Ovary (tissue), 9 donors: ENCODE results near the gene TATDN2. TPM values are rescaled to one million over a fixed set of nuclear protein-coding genes. Genes with fewer than 3 reads are reported as not detected.

Experiments
- DNase-seq, 5 donors: peaks; one replicate each; pipeline ENCODE4 v3.0.0-alpha.2; 2019 to 2020
- H3K27ac ChIP-seq, 2 donors: fragments of 200-600 bp; one replicate each; pipeline versions ENCODE4 v1.5.1 to v1.8.0; 2019 to 2022
- H3K27me3 ChIP-seq: fragments of 200-600 bp; one replicate; pipeline ENCODE4 v1.8.0; 2022
- H3K36me3 ChIP-seq: fragments of 200-600 bp; sonication (generic); one replicate; pipeline ENCODE4 v1.5.1; 2019
- H3K4me1 ChIP-seq: one replicate; pipeline ENCODE4 v1.8.1; 2013; ENCODE audit warnings: mild to moderate bottlenecking, moderate library complexity; ENCODE audit not compliant: insufficient read depth
- H3K4me3 ChIP-seq: fragments of 200-600 bp; sonication (generic); one replicate; pipeline ENCODE4 v1.5.1; 2017
- H3K9me3 ChIP-seq, 2 donors: fragments of 200-600 bp in 1 of 2; sonication (generic) in 1 of 2; one replicate each; pipeline versions ENCODE4 v1.5.1 to v1.8.1; 2013 to 2019; ENCODE audit warnings: mild to moderate bottlenecking in 1 of 2, moderate library complexity in 1 of 2
- CTCF ChIP-seq, 3 donors: fragments of 450-650 bp in 2 of 3; fragments of 200-600 bp in 1 of 3; IDR thresholded peaks; one replicate each; pipeline versions ENCODE4 v1.5.1 to v1.8.0; 2016 to 2022; ENCODE audit warnings: antibody characterized with exemption in 3 of 3, mild to moderate bottlenecking in 1 of 3
- EP300 ChIP-seq: sonication (generic); formaldehyde crosslinking; IDR thresholded peaks from one replicate; pipeline ENCODE4 v1.6.1; 2017; ENCODE audit warnings: antibody characterized with exemption
- POLR2A ChIP-seq: fragments of 450-650 bp; IDR thresholded peaks from one replicate; pipeline ENCODE4 v1.6.1; 2017; ENCODE audit warnings: antibody characterized with exemption, mild to moderate bottlenecking, moderate library complexity
- WGBS, 3 donors: extraction: QIAGEN DNeasy Blood & Tissue Kit in 1 of 3; methylation state at CpG; one replicate each; pipeline versions ENCODE4 v1.1.5 to v1.1.7; 2013 to 2017; 5-methylcytosine and 5-hydroxymethylcytosine counted together
- intact Hi-C, 4 donors: fragments of 100-400 bp; cut with DNase I; formaldehyde crosslinking; loops; one replicate each; pipeline versions ENCODE4 v1.11.0 to v1.15.1; 2022 to 2023
- polyA plus RNA-seq, 2 donors: library from polyadenylated mRNA; stranded (reverse); fragments of 200-250 nt in 1 of 2; fragments of 350-450 nt in 1 of 2; fragmentation: Illumina TruSeq in 1 of 2; extraction: RNeasy Lipid Tissue Mini Kit (QIAGEN cat#74804) in 1 of 2; gene quantifications; one replicate each; pipeline ENCODE4 v1.2.3, GENCODE V29; 2013 to 2014
- total RNA-seq, 7 donors: library from RNA; depleted of rRNA in 2 of 7; stranded (reverse); fragments of >200 nt in 2 of 7; fragmentation: NEBNext Ultra II Directional in 3 of 7; extraction: Animal tissue kit (Norgen Biotek cat#: 25700) in 3 of 7; gene quantifications; one replicate each; pipeline versions ENCODE4 v1.1.0 to v1.2.4, GENCODE V29; 2016 to 2023
- donor health status: DM: no; HTN: no; CAD: no; lungs with moderate emphysema.
- donor health status: DM: no; HTN: no; CAD: no.
- donor health status: Bipolar disorder and iron deficiency.
- donor health status: DM: yes; HTN: yes; CAD: no.
- donor health status: DM: no; HTN: no; CAD: no.
- donor health status: DM: yes; HTN: yes; CAD: no.

TATDN2 gene
- total and polyA plus RNA-seq, 9 donors: 17.3 to 46.4 (median 38.7) TPM

- Histone ChIP-seq H3K27me3 (no peaks in the 10 kb centered on the region), H3K4me3 (no peak overlapping the region), H3K36me3 (no peaks in the 10 kb centered on the region), H3K27ac (no peak overlapping the region), H3K4me1 (no peaks in the 10 kb centered on the region), H3K9me3 (no peaks in the 10 kb centered on the region)
- 91 to 93% (median 91%) methylated on average over 11 of the region's 11 CpGs for WGBS, 3 donors
- no peak for DNase-seq
- intact Hi-C loops: no loop called here
- no peak for TF ChIP-seq EP300
- TF ChIP-seq CTCF (IDR thresholded peaks at IDR 0.05): no peak
- no peak for TF ChIP-seq POLR2A
These were observed 40.3 kb downstream of the TATDN2 start for GRCh38 chr3:10288575-10288960.

- Histone ChIP-seq H3K9me3 (no peaks in the 10 kb centered on the region), H3K4me1 (no peaks in the 10 kb centered on the region), H3K27ac (no peak overlapping the region), H3K36me3 (no peaks in the 10 kb centered on the region), H3K4me3 (no peak overlapping the region), H3K27me3 (no peaks in the 10 kb centered on the region)
- WGBS, 3 donors: 80 to 88% (median 87%) methylated on average over 9 of the region's 9 CpGs
- intact Hi-C loops: no loop called here
- TF ChIP-seq EP300: no peak
- no peak for TF ChIP-seq POLR2A
- TF ChIP-seq CTCF (IDR thresholded peaks at IDR 0.05): no peak
- no peak for DNase-seq
These were observed 40.8 kb downstream of the TATDN2 start for GRCh38 chr3:10289077-10289476.

GRCh38 chr3:10289787-10290355, 41.6 kb downstream of the TATDN2 start:
- intact Hi-C loops: no loop called here
- DNase-seq: no peak
- Histone ChIP-seq H3K9me3 (no peaks in the 10 kb centered on the region), H3K36me3 (no peaks in the 10 kb centered on the region), H3K4me1 (no peaks in the 10 kb centered on the region), H3K27ac (no peak overlapping the region), H3K27me3 (no peaks in the 10 kb centered on the region), H3K4me3 (no peak overlapping the region)
- 84 to 87% (median 85%) methylated on average over 9 of the region's 9 CpGs for WGBS, 3 donors
- TF ChIP-seq POLR2A (no peak), EP300 (no peak), CTCF (IDR thresholded peaks at IDR 0.05) (no peak)

GRCh38 chr3:10290481-10291176, 42.4 kb downstream of the TATDN2 start:
- intact Hi-C loops: no loop called here
- Histone ChIP-seq H3K27me3 (no peaks in the 10 kb centered on the region), H3K4me3 (no peak overlapping the region), H3K36me3 (no peaks in the 10 kb centered on the region), H3K9me3 (no peaks in the 10 kb centered on the region), H3K4me1 (no peaks in the 10 kb centered on the region), H3K27ac (no peak overlapping the region)
- 73 to 84% (median 81%) methylated on average over 17 to 18 of the region's 18 CpGs for WGBS, 3 donors
- TF ChIP-seq CTCF (IDR thresholded peaks at IDR 0.05) (no peak), POLR2A (no peak), EP300 (no peak)
- no peak for DNase-seq
